GM18526 (cell line): Measurements from ENCODE around the gene ADAMTS14.

Experiments used
- POLR2A ChIP-seq: IDR thresholded peaks from 3 replicates; pipeline ENCODE4 v1.6.1; 2011; ENCODE audit not compliant: insufficient read length; ENCODE audit errors: extremely low read depth

ADAMTS14 gene

GRCh38 chr10:70655316-70655715 lies 17.0 kb upstream of the ADAMTS14 start:
- no peak for TF ChIP-seq POLR2A

- TF ChIP-seq POLR2A = no peak
Measured at GRCh38 chr10:70656489-70656888, 15.8 kb upstream of the ADAMTS14 start.

GRCh38 chr10:70657041-70657440 lies 15.3 kb upstream of the ADAMTS14 start:
- TF ChIP-seq POLR2A = no peak

GRCh38 chr10:70658582-70659136 lies 13.6 kb upstream of the ADAMTS14 start:
- TF ChIP-seq POLR2A = no peak

- no peak for TF ChIP-seq POLR2A
Measured at GRCh38 chr10:70659306-70659705, 13.0 kb upstream of the ADAMTS14 start.

- TF ChIP-seq POLR2A = no peak
Measured at GRCh38 chr10:70660722-70661121, 11.6 kb upstream of the ADAMTS14 start.

- no peak for TF ChIP-seq POLR2A
Measured at GRCh38 chr10:70661623-70662361, 10.5 kb upstream of the ADAMTS14 start.

GRCh38 chr10:70662362-70663220 lies 9.7 kb upstream of the ADAMTS14 start:
- no peak for TF ChIP-seq POLR2A

GRCh38 chr10:70664702-70665195 lies 7.6 kb upstream of the ADAMTS14 start:
- no peak for TF ChIP-seq POLR2A

GRCh38 chr10:70666960-70667798 lies 5.1 kb upstream of the ADAMTS14 start:
- TF ChIP-seq POLR2A = no peak

DNA sequence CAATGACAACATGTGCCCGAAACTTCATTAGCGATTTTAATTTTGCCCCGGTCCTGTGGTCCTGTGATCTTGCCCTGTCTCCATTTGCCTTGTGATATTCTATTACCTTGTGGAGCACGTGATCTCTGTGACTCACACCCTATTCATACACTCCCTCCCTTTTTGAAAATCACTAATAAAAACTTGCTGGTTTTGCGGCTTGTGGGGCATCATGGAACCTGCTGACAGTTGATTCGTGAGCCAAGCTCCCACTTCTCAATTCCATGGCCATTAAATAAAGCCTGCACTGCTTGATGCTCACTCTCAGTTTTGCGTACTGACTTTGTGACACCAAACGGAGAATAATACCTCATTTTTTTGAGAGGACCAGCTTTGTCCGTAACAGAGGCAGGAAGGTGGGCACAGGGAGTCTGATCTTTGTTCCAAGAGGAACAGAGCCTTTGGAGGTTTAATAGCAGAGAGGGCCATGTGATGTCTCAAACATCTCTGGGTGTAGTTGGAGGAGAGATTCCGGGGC lies 3.8 kb upstream of the ADAMTS14 start:
- TF ChIP-seq POLR2A = no peak

DNA sequence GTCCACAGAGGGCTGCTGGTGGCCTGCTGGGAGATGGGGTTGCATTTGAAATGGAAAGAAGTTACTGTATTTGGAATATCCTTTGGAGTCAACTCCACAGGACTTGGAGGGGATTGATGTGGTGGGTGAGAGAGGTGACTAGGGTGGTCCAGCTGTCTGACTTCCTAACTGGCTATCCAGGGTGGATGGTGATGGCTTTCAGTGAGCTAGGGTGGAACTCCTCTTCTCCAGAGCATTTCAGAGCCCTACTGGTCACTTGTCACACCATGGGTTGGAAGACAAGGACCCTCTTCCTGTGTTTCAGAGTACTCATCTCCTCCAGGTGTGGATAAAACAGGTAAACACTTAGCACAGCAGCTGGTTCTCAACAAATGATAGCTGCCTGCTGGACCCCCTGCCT lies 3.3 kb upstream of the ADAMTS14 start:
- TF ChIP-seq POLR2A = no peak

DNA sequence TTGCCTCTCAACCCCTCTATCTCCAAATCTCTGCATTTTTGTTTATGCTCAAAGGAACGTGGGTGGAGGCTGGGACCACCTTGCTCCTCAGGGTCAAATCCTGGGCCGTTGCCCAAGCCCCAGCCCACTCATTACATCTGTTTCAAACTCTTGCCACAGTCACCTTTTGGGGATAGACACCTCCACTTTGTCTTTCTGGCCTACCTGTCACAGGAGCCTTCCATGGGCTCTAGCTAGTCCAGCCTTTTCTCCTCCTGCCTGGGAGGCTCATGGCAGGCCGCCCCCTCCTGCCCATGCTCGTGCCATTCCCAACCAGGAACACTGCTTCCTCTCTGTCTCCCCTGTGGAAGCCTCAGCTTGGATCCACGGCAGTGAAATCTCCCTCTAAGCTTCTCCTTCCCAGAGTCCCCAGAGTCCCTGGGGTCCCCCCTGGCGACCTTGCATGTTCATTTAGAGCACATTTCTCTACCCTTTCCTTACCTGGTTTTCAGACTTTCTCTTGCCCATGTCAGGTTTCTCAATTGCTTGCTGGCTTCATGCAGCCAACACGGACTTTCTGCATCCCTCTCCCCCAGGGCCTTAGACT lies 2.5 kb upstream of the ADAMTS14 start:
- TF ChIP-seq POLR2A = no peak

DNA sequence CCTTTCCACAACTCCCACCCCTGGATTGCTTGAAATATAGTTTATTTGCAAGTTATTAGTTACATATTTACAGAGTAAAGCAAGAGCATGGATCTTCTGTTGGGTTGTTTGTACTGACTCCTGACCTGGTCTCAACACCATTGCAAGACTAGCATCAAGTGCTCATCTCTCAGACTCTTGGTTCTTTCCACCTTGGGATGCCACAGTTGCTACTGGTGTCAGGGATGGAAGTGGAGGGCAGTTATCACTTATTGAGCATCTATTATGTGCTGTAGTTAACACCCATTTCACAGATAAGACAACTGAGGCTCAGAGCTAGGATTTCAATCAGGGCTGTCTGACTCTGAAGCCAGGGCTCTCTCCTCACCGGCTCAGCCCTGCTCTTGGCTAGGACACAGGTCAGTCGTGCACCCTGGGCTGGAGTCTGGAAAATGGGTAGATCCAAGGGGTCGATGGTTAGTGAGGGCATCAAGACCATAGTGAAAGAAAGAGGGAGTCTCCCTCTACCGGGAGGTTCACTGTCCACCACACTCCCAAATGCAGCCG lies 614 bp upstream of the ADAMTS14 start:
- no peak for TF ChIP-seq POLR2A

GRCh38 chr10:70673043-70673928 lies 980 bp downstream of the ADAMTS14 start:
- TF ChIP-seq POLR2A = no peak
